HG02885 (cell line): ENCODE data around the gene CNNM3.

Source experiments
- ATAC-seq: cut with Tn5 transposase; IDR thresholded peaks from one replicate; pipeline ENCODE4 v1.9.1; 2021; ENCODE audit warnings: mild to moderate bottlenecking; ENCODE audit not compliant: unreplicated experiment, poor library complexity

Gene CNNM3

GRCh38 chr2:96838345-96839292 is 22.6 kb downstream of the CNNM3 start:
- no peak for ATAC-seq

GRCh38 chr2:96839293-96839874 is 23.3 kb downstream of the CNNM3 start:
- ATAC-seq: no peak

GRCh38 chr2:96839875-96840850 is 24.1 kb downstream of the CNNM3 start:
- ATAC-seq: no peak

GRCh38 chr2:96841701-96842495 is 25.8 kb downstream of the CNNM3 start:
- ATAC-seq: no peak

- ATAC-seq: no peak
These were observed 26.5 kb downstream of the CNNM3 start for GRCh38 chr2:96842600-96842999.

- no peak for ATAC-seq
These were observed 27.6 kb downstream of the CNNM3 start, which contains the start of gene ANKRD23 for GRCh38 chr2:96843538-96844268. TSS of gene ANKRD23 (minus strand) at chr2:96844021. CDS start at chr2:96843992, 29 bp downstream.

- no peak for ATAC-seq
These were observed 28.3 kb downstream of the CNNM3 start for GRCh38 chr2:96844405-96844808.

GRCh38 chr2:96846825-96847224 is 30.8 kb downstream of the CNNM3 start:
- ATAC-seq: no peak

- no peak for ATAC-seq
These were observed 31.5 kb downstream of the CNNM3 start for GRCh38 chr2:96847586-96847985.

- ATAC-seq: no peak
These were observed 32.2 kb downstream of the CNNM3 start for GRCh38 chr2:96848264-96848663.

- no peak for ATAC-seq
These were observed 36.6 kb downstream of the CNNM3 start for GRCh38 chr2:96852667-96853066.

- no peak for ATAC-seq
These were observed 37.3 kb downstream of the CNNM3 start for GRCh38 chr2:96853321-96853720.

GRCh38 chr2:96856776-96857666 is 41.0 kb downstream of the CNNM3 start:
- ATAC-seq: no peak

- ATAC-seq: peak; percentile 94
These were observed 41.8 kb downstream of the CNNM3 start, which contains the start of gene ANKRD39 for GRCh38 chr2:96857667-96858372. TSS of gene ANKRD39 (minus strand) at chr2:96858016. CDS start at chr2:96857987, 29 bp downstream.

GRCh38 chr2:96859099-96859649 is 43.1 kb downstream of the CNNM3 start:
- no peak for ATAC-seq

- no peak for ATAC-seq
These were observed 43.6 kb downstream of the CNNM3 start for GRCh38 chr2:96859681-96860064.
